GM21576 (cell line): ENCODE data around the gene SDK2.
A peak's percentile ranks its signal among the peaks of the same experiment; 100 is the strongest.

Experiments used
- ATAC-seq: cut with Tn5 transposase; IDR thresholded peaks from one replicate; pipeline ENCODE4 v1.9.1; 2021; ENCODE audit warnings: mild to moderate bottlenecking, moderate library complexity; ENCODE audit not compliant: unreplicated experiment

Gene SDK2

DNA sequence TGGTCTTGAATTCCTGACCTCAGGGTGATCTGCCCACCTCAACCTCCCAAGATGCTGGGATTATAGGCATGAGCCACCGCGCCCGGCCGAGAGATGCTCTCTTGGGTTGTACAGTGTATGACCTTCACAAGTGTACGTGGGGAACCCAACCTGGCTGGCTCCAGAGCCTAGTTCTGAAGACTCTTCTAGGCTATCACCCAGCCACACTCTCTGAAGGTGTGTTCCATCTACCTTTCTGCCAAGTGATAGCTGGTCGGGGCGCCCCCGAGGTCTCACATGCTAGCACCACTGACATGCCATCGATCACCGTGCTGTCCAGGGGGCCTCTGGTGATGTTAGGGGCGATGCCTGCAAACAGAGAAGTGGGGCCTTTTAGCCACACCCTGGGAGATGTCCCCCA is 210.7 kb downstream of the SDK2 start:
- no peak for ATAC-seq

DNA sequence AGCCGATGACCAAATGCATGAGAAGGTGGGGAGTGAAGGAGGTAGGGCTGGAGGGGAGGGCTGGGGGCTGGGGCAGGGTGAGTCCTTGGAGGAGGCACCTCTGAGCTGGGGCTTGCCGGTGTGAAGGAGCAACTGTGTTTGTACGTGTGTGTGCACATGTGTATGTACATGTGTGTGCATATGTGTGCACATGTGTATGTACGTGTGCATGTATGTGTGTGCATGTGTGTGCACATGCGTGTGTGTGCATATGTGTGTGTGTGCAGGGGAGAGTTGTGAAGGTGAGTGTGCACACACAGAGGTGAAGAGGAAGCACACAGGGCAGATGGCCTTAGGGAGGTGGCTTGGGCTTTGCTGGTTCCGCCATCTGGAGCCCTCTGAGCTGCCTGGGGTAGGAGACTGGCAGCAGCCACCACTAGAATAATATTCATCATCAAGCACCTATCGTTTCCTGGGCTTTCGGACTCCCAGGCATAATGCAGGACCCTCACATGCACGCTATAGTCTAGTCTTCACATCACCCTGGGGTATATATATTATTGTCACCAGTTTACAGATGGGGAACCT is 211.5 kb downstream of the SDK2 start:
- ATAC-seq = no peak

DNA sequence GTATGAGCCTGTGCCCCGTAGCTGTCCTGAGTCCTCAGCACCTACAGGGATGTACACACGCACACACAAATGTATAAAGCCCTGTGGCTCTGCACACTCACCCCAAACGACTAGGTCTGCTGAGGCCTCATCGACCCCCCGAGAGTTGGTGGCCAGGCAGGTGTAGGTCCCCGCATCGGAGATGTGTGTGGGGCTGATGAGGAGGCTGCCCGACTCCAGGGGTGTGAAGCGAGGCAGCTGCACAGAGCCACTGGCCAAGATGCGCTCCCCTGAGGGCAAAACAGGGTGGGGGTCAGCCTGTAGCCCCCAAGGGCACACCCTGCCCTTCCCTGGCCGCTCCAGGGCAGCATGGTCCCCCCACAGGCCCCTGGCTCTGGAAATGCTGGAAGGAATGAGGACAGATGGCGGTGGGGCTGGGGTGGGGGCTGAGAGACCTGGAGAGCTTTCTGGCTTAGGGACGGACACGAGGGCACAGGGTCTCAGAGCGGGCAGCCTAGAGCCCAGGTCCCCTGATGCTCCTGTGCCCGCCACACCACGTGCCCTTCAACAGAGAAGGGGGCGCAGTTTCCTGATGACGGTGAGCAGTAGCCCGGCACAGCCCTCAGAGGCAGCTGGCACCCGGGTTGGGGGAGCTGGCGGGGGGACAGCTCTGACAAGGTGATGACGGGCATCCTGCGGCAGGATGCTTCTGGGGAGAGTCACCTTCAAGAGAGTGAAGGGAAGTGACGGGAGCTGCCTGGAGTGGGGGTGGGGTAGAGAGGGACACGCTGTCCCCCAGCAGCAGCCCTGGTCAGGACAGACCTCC is 212.6 kb downstream of the SDK2 start:
- no peak for ATAC-seq

DNA sequence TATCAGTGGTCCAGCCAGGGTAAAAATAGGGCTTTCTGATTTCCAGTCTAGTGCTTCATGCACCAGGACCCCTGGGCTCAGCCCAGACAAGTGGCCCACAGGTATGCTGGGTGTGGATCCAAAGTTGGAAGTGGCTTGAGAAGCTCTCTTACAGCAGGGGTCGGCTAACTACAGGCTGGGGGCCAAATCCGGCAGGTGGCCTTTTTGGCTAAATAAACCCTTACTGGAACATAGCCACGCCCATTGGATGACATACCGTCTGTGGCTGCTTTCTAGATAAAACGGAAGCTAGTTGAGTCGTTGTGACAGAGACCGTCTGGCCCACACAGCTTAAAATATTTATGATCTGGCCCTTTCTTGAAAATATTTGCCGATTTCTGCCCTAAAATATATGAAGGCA is 213.4 kb downstream of the SDK2 start:
- ATAC-seq = no peak

DNA sequence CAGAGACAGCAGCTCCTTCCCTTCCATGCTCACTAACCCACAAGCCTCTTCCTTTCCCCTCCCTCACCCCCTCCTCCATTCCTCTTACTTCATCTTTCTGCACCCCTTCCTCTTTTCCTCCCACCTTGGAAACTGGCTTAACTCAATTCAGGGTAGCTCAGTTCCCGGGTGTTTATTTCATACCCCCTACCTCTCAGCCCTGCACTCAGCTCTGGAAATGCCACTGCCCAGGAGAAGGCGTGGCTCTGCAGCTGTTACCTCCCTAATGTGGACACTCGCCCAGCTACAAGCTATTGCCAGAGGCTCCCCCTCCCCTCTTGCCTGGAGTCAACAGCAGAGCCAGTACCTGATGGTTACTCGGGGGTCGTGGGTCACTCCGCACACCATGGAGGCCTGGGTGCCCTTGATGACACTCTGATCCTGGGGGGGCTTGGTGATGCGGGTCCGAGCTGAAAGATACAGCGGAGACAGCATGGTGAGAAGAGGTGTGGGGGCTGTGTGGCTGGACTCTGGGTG is 214.0 kb downstream of the SDK2 start:
- no peak for ATAC-seq

DNA sequence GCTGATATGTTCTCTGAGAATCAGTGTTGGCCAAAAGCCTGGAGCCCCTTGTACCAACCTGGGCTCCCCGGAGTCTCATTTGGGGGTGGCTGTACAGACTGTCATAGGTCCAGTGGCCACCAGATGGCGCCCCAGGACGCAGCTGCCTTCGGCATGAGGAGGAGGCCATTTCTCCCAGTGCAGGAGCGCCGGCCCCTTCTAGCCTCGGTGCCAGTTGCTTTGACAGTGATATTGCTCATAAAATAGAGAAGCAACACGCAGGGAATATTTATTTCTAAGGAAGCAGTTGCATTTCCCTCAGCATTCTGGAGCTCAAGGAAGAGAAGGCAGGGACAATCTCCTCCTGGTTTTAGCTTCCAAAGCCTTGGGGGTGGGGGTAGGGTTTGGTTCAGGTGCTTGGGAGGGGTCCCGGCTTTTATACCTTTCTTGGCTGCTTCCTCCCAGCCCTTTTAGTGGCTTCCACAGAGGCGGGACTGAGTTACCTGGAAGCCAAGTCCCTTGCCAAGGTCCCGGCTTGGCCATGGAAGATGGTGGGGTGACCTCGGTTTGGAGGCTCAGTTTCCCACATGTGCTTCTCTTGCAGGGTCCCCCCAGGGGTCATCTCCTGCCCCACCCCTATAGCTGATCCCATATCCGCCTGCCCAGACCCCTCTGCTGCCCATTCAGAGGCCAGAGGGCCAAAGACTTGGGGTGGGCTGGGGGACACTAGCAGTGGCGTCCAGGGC is 214.6 kb downstream of the SDK2 start:
- peak; percentile 62 for ATAC-seq

DNA sequence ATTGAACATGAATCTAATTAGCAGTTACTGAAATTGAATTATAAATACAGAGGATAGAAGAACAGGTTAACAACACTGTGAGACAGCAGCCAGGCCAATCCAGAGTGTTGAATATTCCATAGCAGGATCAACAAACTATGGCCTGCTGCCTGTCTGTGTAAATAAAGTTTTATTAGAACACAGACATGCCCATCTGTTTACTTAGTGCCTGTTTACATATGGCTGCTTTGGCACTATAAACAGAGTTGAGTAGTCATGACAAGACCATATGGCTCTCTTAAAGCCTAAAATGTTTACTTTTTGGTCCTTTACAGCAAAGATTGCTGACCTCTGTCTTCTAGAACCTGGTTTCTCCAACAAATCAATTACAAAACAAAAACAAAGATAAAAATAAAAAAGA is 217.0 kb downstream of the SDK2 start:
- ATAC-seq = no peak

DNA sequence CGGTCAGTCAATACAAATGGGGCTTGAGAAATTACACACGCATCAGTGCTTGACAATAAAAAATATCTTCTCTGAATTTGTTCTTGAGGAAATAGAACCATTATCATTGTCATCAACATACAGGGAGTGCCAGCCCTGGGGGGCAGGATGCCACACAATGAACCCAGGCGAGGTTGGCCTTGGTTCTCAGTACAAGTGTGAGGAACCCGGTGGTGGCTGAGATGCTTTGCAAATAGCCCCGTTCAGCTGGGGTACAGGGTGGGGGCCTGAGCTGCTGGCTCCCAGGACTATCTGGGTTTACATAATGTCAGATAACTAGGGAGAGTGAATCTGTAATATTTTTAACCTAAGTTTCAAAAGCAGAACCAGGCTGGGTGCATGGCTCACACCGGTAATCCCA is 219.7 kb downstream of the SDK2 start:
- no peak for ATAC-seq

DNA sequence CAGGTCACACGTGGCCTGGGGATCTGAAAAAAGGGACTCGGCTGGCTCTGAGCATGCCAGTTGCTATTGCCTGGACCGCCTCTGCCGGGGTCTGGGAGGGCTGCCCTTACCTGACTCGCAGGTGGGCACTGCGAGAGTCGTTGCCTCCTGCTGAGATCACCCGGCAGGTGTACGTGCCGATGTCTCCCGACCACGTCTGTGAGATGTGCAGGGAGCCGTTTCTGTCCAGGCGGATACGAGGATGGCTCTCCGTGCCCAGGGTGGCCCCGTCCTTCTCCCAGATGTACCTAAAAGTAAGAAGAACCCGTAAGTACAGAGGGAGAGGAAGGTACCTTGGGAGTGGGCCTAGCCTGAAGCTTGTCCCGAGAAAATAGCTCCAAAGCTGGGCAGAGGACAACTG is 220.4 kb downstream of the SDK2 start:
- no peak for ATAC-seq

DNA sequence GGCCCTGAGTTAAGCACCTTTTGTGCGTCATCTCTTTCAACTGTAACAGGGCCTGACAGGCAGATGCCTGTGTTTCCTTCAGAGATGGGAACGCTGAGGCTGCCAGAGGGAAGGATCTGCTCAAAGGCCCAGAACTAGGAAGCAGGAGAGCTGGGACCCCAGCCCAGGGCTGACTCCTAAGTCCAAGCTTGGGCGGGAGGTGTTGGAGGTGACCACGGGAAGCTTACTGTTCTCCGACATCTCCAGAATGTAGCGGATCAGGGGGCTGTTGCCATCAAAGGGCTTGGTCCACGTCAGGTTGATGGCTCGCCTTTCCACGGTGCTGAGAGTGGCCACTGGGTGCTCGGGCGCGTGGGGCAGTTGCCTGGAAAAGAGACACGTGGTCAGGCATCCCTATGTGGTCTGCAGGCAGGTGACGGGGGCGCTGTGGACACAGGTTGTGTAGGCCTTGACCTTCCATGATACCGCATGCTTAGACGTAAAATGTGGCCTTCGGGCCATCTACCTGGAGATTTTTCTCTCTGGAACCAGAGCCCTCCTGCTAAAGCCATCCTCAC is 221.0 kb downstream of the SDK2 start:
- ATAC-seq = no peak

DNA sequence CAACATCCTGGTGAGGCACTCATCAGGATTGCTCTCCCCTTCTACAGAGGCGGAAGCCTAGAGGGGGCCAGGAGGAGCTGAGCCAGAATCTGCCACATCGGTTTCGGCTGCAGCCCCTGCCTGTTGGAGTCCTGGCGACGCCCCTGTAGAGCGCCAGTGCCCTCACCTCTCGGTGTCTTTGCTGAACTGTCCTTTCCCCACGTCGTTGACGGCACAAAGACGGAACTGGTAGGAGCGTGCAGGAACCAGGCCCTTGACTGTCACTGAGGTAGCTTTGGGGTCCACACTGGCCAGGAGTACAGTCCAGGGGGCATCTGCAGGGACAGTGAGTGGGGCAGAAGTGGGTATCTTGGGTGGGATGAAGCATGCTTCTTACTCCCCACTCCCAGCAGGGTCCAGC is 222.1 kb downstream of the SDK2 start:
- ATAC-seq = no peak

DNA sequence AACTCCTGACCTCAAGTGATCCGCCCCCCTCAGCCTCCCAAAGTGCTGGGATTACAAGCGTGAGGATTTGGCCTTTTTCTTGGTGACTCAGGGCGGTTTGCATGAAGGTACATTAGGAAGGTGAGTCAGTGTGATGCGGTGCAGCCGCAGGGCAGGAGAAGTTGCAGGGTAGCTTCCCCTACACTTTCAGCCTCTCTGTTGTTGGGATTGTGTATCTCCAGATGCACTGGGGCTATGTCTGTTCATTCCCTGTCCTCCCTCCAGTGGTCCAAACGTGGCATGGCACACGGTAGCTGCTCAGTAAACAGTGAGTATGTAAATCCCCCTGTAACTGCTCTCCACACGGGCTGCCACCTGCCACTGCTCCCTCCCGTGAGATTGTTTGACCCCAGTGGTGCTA is 223.3 kb downstream of the SDK2 start:
- ATAC-seq = no peak

DNA sequence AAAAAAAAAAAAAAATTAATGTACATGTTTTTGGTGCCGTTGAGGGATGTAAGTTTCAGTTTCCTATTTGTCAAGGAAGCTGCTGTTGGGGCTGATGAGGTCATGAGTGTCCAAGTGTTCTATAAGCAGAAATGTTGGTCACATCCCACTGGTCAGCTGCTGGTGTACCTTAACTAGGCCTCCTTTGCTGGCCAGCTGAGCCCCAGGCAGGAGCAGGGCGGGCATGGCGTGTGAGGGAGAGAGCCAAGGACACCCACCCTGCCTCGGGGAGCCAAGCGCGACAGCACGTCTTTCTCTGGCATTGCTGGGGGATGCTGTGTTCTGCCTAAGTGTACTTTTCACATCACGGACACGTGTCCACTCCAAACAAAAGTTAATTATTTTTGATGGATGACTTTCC is 224.4 kb downstream of the SDK2 start:
- ATAC-seq = no peak

DNA sequence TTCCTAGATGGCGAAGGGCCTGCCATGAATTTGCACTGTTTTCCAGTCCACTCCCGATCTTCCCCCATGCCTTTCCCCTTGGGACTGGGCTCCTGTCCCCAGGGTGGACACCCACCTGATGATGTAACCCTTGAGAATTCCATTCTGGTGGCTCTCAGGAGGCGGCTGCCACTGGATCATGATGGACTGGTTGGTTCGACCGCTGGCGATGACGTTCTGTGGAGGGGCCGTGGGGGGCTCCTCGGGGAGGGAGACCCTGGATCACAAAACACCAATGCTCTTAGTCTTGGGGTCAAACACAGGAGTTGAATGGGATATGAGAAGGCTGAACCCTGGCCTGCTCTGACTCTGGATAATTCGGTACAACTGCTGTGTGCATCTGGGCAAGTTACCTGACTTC is 225.2 kb downstream of the SDK2 start:
- no peak for ATAC-seq

DNA sequence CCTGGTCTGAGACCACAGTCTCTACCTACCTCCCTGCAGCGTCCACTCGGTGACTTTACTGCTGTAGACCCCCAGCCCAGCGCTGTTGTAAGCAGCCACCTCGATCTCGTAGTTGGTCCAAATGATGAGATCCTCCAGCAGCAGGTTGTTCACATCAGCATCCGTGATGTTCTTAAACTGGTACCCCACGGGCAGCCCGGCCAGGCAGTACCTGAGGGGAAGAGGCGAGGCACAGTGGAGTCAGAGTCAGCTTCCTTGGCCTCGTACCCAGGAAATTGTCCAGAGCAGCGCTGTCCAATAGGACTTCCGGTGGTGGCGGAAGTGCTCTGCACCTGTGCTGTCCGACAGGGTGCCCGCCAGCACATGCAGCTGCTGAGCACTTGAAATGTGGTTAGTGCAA is 228.5 kb downstream of the SDK2 start:
- no peak for ATAC-seq

DNA sequence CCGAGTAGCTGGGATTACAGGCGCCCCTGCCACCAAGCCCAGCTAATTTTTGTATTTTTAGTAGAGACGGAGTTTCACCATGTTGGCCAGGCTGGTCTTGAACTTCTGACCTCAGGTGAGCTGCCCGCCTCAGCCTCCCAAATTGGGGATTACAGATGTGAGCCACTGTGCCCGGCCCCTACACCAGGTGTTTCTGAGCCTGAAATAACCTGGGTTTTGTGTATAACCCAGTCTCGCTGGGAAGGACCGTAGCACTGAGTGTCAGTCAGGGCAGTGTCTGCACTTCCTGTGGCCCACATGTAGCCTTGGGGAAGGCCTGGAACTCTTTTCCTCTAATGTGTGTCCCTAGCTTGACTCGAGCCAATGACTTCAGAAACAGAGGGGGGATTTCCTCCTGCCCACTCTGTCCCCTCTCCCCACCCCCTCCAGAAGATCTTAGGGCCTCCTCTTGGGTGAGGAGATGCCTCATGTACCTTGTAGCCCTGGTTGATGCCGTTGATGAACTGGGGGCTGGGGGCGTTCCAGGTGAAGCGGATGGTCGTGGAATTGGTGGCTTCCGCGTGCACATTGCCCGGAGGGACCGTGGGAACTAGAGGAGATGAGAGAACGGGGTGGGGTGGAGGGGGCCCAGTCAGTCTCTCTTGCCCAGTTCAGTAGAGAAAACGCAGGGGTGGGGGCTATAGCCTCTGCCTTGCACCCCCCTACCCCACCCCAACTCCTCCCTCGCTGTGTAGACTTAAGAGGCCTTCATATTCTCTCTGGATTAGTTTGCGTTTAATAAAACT is 229.9 kb downstream of the SDK2 start:
- no peak for ATAC-seq

DNA sequence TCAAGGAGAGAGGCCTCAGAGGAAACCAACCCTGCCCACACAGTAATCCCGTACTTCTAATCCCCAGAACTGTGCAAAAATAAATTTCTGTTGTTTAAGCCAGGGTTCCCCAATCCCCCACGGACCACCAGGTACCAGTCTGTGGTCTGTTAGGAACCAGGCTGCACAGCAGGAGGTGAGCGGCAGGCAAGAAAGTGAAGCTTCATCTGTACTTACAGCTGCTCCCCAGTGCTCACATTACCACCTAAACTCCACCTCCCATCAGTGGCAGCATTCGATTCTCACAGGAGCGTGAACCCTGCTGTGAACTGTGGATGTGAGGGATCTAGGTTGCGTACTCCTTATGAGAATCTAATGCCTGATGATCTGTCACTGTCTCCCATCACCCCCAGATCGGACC is 231.3 kb downstream of the SDK2 start:
- ATAC-seq = no peak

DNA sequence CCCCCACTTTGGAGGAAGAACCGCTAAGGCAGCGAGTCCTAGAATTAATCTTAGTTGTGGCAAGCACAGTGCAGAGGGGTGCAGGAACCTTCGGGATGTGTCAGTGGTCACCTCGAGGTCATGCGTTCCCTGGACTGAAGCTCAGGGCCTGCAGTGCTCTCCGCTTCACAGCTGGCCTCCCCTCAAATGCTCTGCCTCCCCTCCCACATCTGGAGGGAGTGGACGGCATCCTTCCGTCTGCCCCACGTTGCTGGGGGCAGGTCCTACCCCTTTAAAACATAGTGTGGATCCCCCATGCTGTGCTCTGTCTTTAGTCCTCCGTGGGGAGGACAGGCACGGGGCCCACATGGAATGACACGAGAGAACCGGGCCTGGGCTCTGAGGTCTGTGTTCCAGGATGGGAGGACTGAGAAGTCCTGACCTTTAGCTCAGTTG is 232.9 kb downstream of the SDK2 start:
- ATAC-seq = no peak

DNA sequence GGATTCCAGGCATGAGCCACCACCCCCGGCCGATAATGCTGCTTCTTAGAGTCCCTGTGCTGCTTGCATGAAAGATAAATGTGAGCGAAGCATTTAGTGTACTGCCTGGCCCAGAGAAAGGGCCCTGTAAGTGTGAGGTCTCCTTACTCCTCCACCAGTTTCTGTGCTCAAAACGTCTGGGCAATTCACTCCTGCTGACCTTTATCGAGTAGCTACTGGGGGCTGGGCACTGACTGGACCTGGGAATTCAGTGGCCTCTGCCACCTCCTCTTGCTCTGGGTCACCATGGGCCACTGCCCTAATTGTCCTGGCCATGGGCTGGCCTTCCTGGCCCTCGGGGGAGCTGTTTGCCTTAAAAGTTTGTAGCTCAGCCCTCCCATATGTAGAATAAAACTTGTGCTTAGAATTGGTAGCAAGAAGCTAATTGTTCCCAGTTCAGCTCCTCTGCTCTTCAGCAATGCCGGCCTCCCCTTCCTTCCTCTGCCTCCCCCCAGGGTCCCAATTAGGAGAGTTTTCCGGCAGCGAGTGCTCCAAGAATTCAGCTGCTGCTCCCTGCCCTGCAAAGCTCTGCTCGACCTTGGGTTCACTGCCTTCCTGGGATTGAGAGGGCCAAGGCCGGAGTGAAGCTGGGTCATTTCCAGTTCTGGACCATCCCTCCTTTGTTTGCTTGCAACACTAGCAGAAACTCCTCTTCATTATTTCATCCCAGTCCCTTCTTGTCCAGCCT is 233.5 kb downstream of the SDK2 start:
- no peak for ATAC-seq

DNA sequence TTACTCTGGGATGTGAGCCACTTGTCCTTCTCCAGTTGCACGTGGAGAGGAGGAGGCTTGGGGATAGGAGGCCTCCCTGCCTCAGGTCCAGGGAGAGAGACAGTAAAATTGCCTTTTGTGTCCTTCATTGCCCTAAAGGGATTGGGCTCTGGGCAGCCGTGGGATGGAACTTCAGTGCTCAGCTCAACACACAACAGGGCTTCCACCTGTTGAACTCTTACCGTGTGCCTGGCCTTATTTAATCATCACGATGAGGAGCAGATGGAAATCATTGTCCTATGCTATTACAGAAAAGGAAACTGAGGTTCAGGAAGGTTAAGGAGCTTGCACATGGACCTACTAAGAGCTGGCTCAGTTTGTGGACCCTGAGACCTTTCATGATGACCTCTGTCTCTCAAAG is 240.0 kb downstream of the SDK2 start:
- no peak for ATAC-seq
